Ascending aorta (tissue), 2 donors: Measurements from ENCODE around the gene ZNF317. TPM values are rescaled to one million over a fixed set of nuclear protein-coding genes. Genes with fewer than 3 reads are reported as not detected.
"Not testable (repeated sequence)": the region's sequence is repeated elsewhere in the genome, so short reads cannot be mapped to it uniquely, and the experiment has no call there.

Experiments
- DNase-seq, 2 donors: peaks; one replicate each; pipeline ENCODE4 v3.0.0-alpha.2; 2019; ENCODE audit warnings: low spot score in 2 of 2
- H3K27ac ChIP-seq, 2 donors: fragments of 200-600 bp; sonication (generic); one replicate each; pipeline ENCODE4 v1.5.1; 2016 to 2017; ENCODE audit warnings: mild to moderate bottlenecking in 1 of 2
- H3K27me3 ChIP-seq: fragments of 200-600 bp; sonication (generic); one replicate; pipeline ENCODE4 v1.5.1; 2017
- H3K36me3 ChIP-seq, 2 donors: fragments of 200-600 bp; sonication (generic); one replicate each; pipeline ENCODE4 v1.5.1; 2016
- H3K4me1 ChIP-seq, 2 donors: fragments of 200-600 bp; sonication (generic); one replicate each; pipeline ENCODE4 v1.5.1; 2016 to 2017; ENCODE audit warnings: mild to moderate bottlenecking in 1 of 2
- H3K4me3 ChIP-seq, 2 donors: fragments of 200-600 bp; sonication (generic); one replicate each; pipeline ENCODE4 v1.5.1; 2016 to 2017; ENCODE audit warnings: mild to moderate bottlenecking in 1 of 2
- H3K9me3 ChIP-seq, 2 donors: fragments of 200-600 bp; sonication (generic); one replicate each; pipeline ENCODE4 v1.5.1; 2016
- CTCF ChIP-seq, 3 experiments: fragments of 200-600 bp in 2 of 3; fragments of 450-650 bp in 1 of 3; sonication (generic) in 2 of 3; IDR thresholded peaks; one replicate each; pipeline ENCODE4 v1.5.1; 2016 to 2019; ENCODE audit warnings: antibody characterized with exemption in 3 of 3, mild to moderate bottlenecking in 1 of 3, moderate library complexity in 1 of 3
- intact Hi-C: fragments of 100-400 bp; cut with DNase I; formaldehyde crosslinking; loops from one replicate; pipeline ENCODE4 v1.15.1; 2023
- total RNA-seq: library from RNA; depleted of rRNA; stranded (reverse); fragments of >200 nt; gene quantifications from one replicate; pipeline ENCODE4 v1.1.0, GENCODE V29; 2016

ZNF317 gene
- total RNA-seq, 1 donor from 2014 or later: 22.0 TPM

- Histone ChIP-seq H3K9me3 (peaks cover 0 to 15% of the 10 kb centered on the region in 2 donors), H3K27me3 (no peaks in the 10 kb centered on the region), H3K27ac (no peak overlapping the region), H3K4me1 (no peaks in the 10 kb centered on the region), H3K4me3 (no peak overlapping the region), H3K36me3 (peaks cover 3% of the 10 kb centered on the region in 2 donors)
- intact Hi-C loops: no loop called here
- no peak for DNase-seq
- TF ChIP-seq CTCF (IDR thresholded peaks at IDR 0.05): no peak
These were observed 31.3 kb downstream of the ZNF317 start for GRCh38 chr19:9171393-9171991.

GRCh38 chr19:9175326-9175725, 35.1 kb downstream of the ZNF317 start:
- TF ChIP-seq CTCF (IDR thresholded peaks at IDR 0.05): no peak
- no peak overlapping the region for H3K4me3 ChIP-seq
- H3K36me3 ChIP-seq: no peaks in the 10 kb centered on the region
- H3K27ac ChIP-seq: no peak overlapping the region
- peaks cover 0 to 5% of the 10 kb centered on the region in 2 donors for H3K9me3 ChIP-seq
- DNase-seq: no peak
- no peaks in the 10 kb centered on the region for H3K27me3 ChIP-seq
- intact Hi-C loops: no loop called here
- H3K4me1 ChIP-seq: no peaks in the 10 kb centered on the region

- TF ChIP-seq CTCF (IDR thresholded peaks at IDR 0.05): no peak
- Histone ChIP-seq H3K4me1 (no peaks in the 10 kb centered on the region), H3K9me3 (no peaks in the 10 kb centered on the region), H3K4me3 (no peak within 1 kb of the TSS), H3K36me3 (no peaks in the 10 kb centered on the region), H3K27me3 (no peaks in the 10 kb centered on the region), H3K27ac (no peak within 1 kb of the TSS)
- intact Hi-C loops: no loop called here
- no peak for DNase-seq
These were observed 38.7 kb downstream of the ZNF317 start, which contains the start of gene OR7D2 for GRCh38 chr19:9178901-9179300. OR7D2 (plus strand) TSS chr19:9178979; CDS start chr19:9185782, 6,803 bp downstream.

- Histone ChIP-seq H3K4me1 (no peaks in the 10 kb centered on the region), H3K9me3 (no peaks in the 10 kb centered on the region), H3K4me3 (no peak overlapping the region), H3K27ac (no peak overlapping the region), H3K36me3 (no peaks in the 10 kb centered on the region), H3K27me3 (no peaks in the 10 kb centered on the region)
- TF ChIP-seq CTCF (IDR thresholded peaks at IDR 0.05): no peak
- DNase-seq: no peak
- intact Hi-C loops: no loop called here
These were observed 42.8 kb downstream of the ZNF317 start for GRCh38 chr19:9183000-9183399.

GRCh38 chr19:9187191-9187590, 47.0 kb downstream of the ZNF317 start:
- no peak overlapping the region for H3K27ac ChIP-seq
- no peaks in the 10 kb centered on the region for H3K36me3 ChIP-seq
- H3K4me1 ChIP-seq: no peaks in the 10 kb centered on the region
- no peak for TF ChIP-seq CTCF (IDR thresholded peaks at IDR 0.05)
- H3K27me3 ChIP-seq: no peaks in the 10 kb centered on the region
- H3K4me3 ChIP-seq: no peak overlapping the region
- intact Hi-C loops: no loop called here
- no peak for DNase-seq
- H3K9me3 ChIP-seq: no peaks in the 10 kb centered on the region

- Histone ChIP-seq H3K36me3 (no peaks in the 10 kb centered on the region), H3K9me3 (no peaks in the 10 kb centered on the region), H3K27me3 (no peaks in the 10 kb centered on the region), H3K4me3 (no peak overlapping the region), H3K4me1 (no peaks in the 10 kb centered on the region), H3K27ac (no peak overlapping the region)
- DNase-seq: no peak
- intact Hi-C loops: no loop called here
- TF ChIP-seq CTCF (IDR thresholded peaks at IDR 0.05): no peak
These were observed 49.3 kb downstream of the ZNF317 start for GRCh38 chr19:9189535-9189934.

GRCh38 chr19:9198044-9198443, 57.8 kb downstream of the ZNF317 start:
- H3K4me1 ChIP-seq, intact Hi-C loops, H3K9me3 ChIP-seq, DNase-seq, H3K4me3 ChIP-seq, H3K27me3 ChIP-seq, H3K36me3 ChIP-seq, H3K27ac ChIP-seq: not testable (repeated sequence)
